ENCODE results near the gene PCDH9.

Gene PCDH9

DNA sequence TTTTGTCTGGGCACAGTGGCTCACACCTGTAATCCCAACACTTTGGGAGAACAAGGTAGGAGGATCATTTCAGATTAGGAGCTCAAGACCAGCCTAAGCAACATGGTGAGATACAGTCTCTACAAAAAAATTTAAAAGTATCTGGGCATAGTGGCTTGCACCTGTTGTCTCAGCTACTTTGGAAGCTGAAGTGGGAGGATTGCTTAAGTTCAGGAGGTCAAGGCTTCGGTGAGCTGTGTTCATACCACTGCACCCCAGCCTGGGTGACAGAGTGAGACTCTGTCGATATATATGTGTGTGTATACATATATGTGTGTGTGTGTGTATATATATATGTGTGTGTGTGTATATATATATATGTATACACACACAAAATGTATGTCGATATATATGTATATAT lies 833.0 kb downstream of the PCDH9 start:
- DNase-seq (ENCODE audit: low read depth in 2 of 2), result no peak

GRCh38 chr13:66391322-66391721 lies 838.8 kb downstream of the PCDH9 start:
- no peak for DNase-seq (ENCODE audit: low read depth in 2 of 2)

DNA sequence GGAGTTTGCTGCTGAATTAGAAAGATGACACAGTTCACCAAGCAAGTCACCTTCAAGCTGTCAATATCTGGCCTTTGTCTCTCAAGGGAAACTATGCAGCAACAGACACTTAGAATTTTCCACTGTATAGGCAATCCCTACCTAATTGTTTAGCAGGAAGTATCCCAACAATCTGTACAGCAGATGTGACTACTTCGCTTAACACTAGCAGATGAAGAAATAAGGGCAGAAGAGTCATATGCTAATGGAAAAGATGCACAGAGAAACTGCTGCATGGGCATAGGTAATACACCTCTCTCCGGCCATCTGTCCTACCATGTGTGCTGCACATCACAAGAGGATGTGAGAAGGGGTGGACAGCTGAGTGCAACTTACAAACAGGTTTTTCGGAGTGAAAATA lies 851.2 kb downstream of the PCDH9 start:
- no peak for DNase-seq (ENCODE audit: low read depth in 2 of 2)

DNA sequence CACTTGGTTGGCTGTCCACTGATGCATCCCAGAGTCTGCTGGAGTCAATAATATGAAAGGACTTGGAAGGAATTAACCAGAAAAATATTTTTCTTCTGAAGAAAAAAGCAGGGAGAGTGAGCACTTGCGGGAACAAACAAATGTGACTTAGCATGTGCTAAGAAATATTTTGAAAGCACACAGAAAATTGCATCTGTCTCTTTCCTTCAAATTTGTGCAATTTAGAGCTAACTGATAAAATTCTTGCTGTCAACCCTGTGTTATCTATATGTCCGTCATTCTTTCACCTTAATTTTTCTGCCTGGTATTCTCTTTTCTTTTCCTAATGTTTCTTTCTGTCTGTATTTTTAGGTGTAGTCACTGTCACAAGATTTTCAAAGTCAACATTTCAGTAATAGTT lies 852.6 kb downstream of the PCDH9 start:
- DNase-seq (ENCODE audit: low read depth in 2 of 2), result no peak

- no peak for DNase-seq (ENCODE audit: low read depth in 2 of 2)
These were observed 854.4 kb downstream of the PCDH9 start for GRCh38 chr13:66375756-66376155.

- DNase-seq (ENCODE audit: low read depth in 2 of 2), result no peak
These were observed 860.5 kb downstream of the PCDH9 start for GRCh38 chr13:66369666-66370065.

DNA sequence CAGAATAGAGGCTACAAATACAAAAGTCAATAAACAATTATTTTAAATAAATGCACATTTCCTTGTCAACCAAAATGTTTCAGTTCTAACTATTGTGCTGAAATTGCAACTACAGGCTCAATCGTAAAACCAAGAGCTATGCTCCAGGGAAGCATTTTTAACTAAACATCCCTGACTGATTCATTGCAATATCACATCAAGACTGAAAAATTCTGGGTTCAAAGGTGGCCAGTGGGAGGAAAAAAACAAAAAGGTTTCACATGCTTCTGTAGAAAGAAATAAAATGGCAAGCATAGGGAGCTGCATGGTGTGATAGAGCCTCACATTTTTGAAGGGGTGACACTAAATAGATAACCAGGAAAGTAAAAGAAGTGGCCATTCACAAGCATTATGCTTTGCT lies 862.8 kb downstream of the PCDH9 start:
- no peak for DNase-seq (ENCODE audit: low read depth in 2 of 2)

DNA sequence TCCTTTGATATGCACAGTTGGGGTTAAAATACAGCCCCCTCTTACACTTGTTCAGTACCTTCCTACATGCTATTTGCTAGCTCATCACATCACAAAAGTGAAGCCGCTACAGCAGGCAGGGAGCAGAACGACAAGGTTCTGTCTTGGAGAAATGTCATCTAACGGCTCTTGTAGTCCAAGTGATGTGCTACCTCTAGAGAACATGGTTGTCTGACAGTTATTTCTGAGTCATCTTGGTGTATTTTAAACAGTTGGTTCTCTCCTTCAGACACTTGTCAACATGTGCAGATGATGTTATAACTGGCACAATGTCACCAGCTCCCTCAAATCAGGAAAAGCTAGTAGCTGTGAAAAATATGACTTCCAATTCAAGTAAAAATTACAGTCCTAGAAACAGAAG lies 865.0 kb downstream of the PCDH9 start:
- DNase-seq (ENCODE audit: low read depth in 2 of 2), result no peak

GRCh38 chr13:66364346-66364745 lies 865.8 kb downstream of the PCDH9 start:
- DNase-seq (ENCODE audit: low read depth in 2 of 2), result no peak

DNA sequence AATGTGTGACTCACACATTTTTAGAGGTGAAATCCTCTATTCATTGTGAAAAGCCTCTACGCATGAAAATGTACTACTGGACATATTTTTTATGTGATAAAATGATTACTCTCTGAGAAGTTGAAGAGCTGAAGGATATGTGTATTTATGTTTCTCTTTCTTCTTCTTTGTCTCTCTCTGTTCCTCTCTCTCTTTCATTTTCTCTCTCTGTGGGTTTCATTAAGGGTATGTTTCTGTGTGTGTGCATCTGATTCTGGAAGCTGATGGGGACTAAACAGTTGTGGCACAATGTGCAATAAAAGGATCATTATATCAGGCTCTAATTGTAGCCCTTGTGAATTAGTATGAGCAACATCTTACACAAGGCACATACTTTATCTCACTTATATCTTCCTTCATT lies 867.7 kb downstream of the PCDH9 start:
- no peak for DNase-seq (ENCODE audit: low read depth in 2 of 2)

DNA sequence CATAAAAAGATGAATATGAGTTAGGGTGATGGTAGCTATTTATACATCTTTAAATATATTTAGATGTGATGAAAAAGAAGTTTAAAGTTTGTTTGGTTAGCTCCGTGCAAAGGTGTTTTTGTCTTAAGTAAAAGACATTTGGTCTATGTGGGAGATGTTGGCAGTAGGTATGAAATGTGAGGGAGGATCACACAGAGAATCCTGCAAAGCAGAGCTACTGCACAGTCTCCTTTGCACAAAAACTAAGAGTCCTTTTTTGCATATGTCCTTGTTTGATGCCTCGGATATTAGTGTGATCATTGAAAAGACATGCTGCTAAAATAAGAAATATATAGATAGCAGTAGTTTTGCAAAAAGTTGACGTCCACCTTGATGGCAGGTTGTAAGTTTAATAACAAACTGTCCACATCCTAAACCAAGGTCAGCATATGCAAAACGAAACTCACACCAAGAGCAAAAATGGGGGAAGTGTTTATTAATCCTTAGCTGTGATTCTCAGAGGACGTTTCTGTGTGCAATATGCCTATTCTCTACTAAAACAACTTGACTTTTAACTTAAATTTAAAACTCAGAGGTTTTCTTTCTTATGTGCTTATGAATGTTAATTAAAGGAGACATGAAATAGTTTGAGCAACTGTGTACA lies 870.1 kb downstream of the PCDH9 start:
- DNase-seq (ENCODE audit: low read depth in 2 of 2), result no peak

GRCh38 chr13:66359393-66359792 lies 870.7 kb downstream of the PCDH9 start:
- no peak for DNase-seq (ENCODE audit: low read depth in 2 of 2)

GRCh38 chr13:66358564-66358963 lies 871.6 kb downstream of the PCDH9 start:
- no peak for DNase-seq (ENCODE audit: low read depth in 2 of 2)

- DNase-seq (ENCODE audit: low read depth in 2 of 2), result no peak
These were observed 872.7 kb downstream of the PCDH9 start for GRCh38 chr13:66357463-66357862.

DNA sequence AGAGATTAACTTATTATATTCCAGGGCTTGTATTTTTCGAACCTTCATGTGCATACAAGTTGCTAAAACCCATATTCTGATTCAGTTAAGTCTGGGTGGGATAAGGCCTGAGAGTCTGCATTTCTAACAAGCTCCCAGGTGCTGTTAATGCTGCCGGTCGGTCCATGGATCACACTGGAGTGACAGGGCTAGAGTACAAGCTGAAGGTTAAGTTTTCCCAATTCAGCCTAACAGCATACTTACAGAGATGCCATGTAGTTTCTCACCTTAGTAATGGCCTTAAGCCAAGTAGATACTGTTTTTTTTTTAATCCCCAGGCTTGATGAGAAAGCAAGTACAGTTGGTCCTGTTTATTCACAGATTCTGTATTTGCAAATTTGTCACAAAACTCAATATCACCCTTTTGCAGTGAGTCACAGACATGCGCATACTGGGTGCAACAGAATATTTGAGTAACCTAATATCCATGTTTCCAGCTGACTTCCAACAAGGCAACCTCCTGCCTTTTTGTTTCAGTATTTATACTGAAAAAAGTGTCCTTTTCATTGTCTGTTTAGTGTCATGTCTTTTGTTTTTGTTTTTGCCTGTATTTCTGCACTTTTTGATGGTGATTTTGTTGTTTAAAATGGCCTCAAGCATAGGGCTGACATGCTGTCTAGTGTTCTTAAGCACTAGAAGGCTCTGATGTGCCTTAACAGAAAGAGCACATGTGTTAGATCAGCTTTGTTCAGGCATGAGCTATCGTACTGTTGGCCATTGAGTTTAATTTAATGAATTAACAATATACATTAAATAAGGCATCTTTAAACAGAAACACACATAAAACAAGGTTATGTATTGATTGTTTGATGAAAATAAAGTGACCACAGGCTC lies 875.0 kb downstream of the PCDH9 start:
- no peak for DNase-seq (ENCODE audit: low read depth in 2 of 2)

GRCh38 chr13:66353664-66354063 lies 876.5 kb downstream of the PCDH9 start:
- no peak for DNase-seq (ENCODE audit: low read depth in 2 of 2)

DNA sequence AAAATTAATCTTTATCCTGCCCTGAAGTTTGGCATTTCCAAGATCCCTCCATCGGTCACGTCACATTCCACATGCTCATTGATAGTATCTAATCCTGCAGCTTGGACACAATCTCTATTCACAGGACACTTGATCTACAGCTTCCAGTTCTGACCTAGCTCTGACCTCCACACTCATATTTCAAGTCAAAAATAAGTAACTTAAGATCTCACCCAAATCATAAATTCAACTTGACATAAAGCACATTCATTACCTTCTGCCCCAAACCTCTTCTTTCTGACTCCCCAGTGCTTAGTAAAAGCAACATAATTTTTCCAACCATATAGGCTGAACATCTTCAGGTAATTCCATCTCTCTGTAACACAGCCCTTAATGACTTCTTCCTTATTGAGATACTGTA lies 880.2 kb downstream of the PCDH9 start:
- no peak for DNase-seq (ENCODE audit: low read depth in 2 of 2)

GRCh38 chr13:66348745-66349690 lies 881.1 kb downstream of the PCDH9 start:
- DNase-seq (ENCODE audit: low read depth in 2 of 2), result no peak

DNA sequence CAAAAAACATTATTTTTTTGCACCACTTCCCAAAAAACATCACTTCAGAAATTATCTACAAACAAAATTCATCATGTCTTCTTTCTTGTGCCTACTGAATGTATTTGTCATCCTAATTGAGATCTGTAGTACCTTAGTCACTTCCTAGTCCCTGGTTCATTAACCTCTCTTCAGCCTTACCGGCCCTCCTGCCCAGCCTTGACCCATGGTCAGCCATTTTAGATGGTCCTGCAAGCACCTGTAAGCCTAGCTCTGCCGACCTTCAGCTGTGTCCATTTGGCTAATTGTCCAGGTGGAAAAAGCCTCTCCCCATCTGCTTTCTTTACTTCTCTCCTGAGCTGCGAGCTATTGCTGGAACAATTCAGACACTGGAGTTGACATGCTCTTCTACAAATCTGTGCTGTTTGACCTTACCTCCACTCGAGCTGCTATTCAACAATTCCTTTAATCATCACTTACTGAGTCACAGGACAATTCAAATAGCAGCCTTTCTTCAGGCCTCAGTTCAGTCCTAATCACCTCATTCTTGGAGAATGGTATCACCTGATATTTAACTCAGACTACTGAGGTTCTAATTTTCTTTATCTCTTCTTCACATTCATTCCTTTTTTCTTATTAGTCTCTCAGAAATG lies 882.5 kb downstream of the PCDH9 start:
- DNase-seq (ENCODE audit: low read depth in 2 of 2), result no peak

GRCh38 chr13:66345971-66346370 lies 884.2 kb downstream of the PCDH9 start:
- no peak for DNase-seq (ENCODE audit: low read depth in 2 of 2)

- DNase-seq (ENCODE audit: low read depth in 2 of 2), result no peak
These were observed 884.7 kb downstream of the PCDH9 start for GRCh38 chr13:66345518-66345810.

Data from stimulated activated CD8-positive, alpha-beta memory T cell treated with anti-CD3 and anti-CD28 coated beads, Interleukin-2, amount 100 ng/mL, for 48 hours (primary cell).